ENCODE data around the gene PAK3. TPM values are rescaled to one million over a fixed set of nuclear protein-coding genes. Genes with fewer than 3 reads are reported as not detected.

Gene PAK3
- total RNA-seq, 1 donor from 2014 or later, result 13.7 TPM

GRCh38 chrX:111181951-111182350, 86.0 kb downstream of the PAK3 start:
- Histone ChIP-seq H3K27ac (ENCODE audit: low read depth, low read length) (no peak overlapping the region), H3K4me3 (ENCODE audit: insufficient read depth, low read depth, low read length) (no peak overlapping the region), H2AFZ (ENCODE audit: low read depth, low read length) (no peak overlapping the region), H3K4me2 (ENCODE audit: low read length) (no peak overlapping the region), H3K9me3 (ENCODE audit: insufficient read depth, low read depth, low read length) (no peaks in the 10 kb centered on the region), H3K27me3 (ENCODE audit: insufficient read depth, low read length) (no peaks in the 10 kb centered on the region), H3K4me1 (ENCODE audit: insufficient read depth, low read length) (no peaks in the 10 kb centered on the region), H3K36me3 (ENCODE audit: insufficient read depth, low read length) (no peaks in the 10 kb centered on the region), H3K9ac (ENCODE audit: low read length) (no peak overlapping the region), H4K20me1 (ENCODE audit: insufficient read depth, low read length) (no peaks in the 10 kb centered on the region), H3K79me2 (ENCODE audit: insufficient read depth, low read length) (no peaks in the 10 kb centered on the region)
- no peak for TF ChIP-seq CTCF (IDR thresholded peaks at IDR 0.05; ENCODE audit: insufficient read depth, low read depth, low read length)
- no peak for TF ChIP-seq EZH2 (IDR thresholded peaks at IDR 0.05; ENCODE audit: insufficient read depth, low read length)
- Mint-ChIP-seq H3K4me3 (ENCODE audit: unreplicated experiment) (no peak overlapping the region), H3K36me3 (ENCODE audit: low read depth, unreplicated experiment) (no peaks in the 10 kb centered on the region), H3K27ac (ENCODE audit: unreplicated experiment) (no peak overlapping the region), H3K27me3 (ENCODE audit: low read depth, unreplicated experiment) (no peaks in the 10 kb centered on the region), H3K9me3 (ENCODE audit: unreplicated experiment) (no peaks in the 10 kb centered on the region), H3K4me1 (ENCODE audit: low read depth, unreplicated experiment) (peaks cover 3% of the 10 kb centered on the region)
- DNase-seq (ENCODE audit: low read depth) (no peak), FAIRE-seq (no peak)

DNA sequence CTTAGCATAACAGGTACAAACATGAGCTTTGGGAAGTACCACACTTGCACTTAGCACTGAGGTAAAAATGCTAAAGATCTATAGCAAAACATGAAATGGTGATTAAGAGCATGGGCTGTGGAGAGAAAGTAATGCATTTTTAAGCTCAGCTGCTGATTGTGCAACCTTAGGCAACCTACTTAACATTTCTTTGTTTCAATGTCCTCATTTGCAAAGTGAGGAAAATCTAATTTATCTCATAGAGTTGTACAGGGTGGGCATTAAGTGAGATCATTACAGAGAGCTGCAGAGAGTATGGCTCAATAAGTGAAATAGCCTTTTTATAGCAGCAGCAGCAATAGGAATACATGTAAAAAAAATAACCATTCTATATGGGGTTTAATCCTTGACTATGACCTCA, 87.0 kb downstream of the PAK3 start:
- H3K27ac Mint-ChIP-seq (ENCODE audit: unreplicated experiment), result no peak overlapping the region
- peaks cover 2% of the 10 kb centered on the region for H3K4me1 Mint-ChIP-seq (ENCODE audit: low read depth, unreplicated experiment)
- no peaks in the 10 kb centered on the region for H3K79me2 ChIP-seq (ENCODE audit: insufficient read depth, low read length)
- H3K4me2 ChIP-seq (ENCODE audit: low read length), result no peak overlapping the region
- no peak overlapping the region for H3K4me3 Mint-ChIP-seq (ENCODE audit: unreplicated experiment)
- TF ChIP-seq CTCF (IDR thresholded peaks at IDR 0.05; ENCODE audit: insufficient read depth, low read depth, low read length), result no peak
- TF ChIP-seq EZH2 (IDR thresholded peaks at IDR 0.05; ENCODE audit: insufficient read depth, low read length), result no peak
- no peaks in the 10 kb centered on the region for H3K36me3 ChIP-seq (ENCODE audit: insufficient read depth, low read length)
- FAIRE-seq (peak; percentile 55), DNase-seq (ENCODE audit: low read depth) (no peak)
- H3K9ac ChIP-seq (ENCODE audit: low read length), result no peak overlapping the region
- H3K4me3 ChIP-seq (ENCODE audit: insufficient read depth, low read depth, low read length), result no peak overlapping the region
- no peak overlapping the region for H3K27ac ChIP-seq (ENCODE audit: low read depth, low read length)
- no peaks in the 10 kb centered on the region for H3K36me3 Mint-ChIP-seq (ENCODE audit: low read depth, unreplicated experiment)
- H3K9me3 ChIP-seq (ENCODE audit: insufficient read depth, low read depth, low read length), result no peaks in the 10 kb centered on the region
- H3K4me1 ChIP-seq (ENCODE audit: insufficient read depth, low read length), result no peaks in the 10 kb centered on the region
- H4K20me1 ChIP-seq (ENCODE audit: insufficient read depth, low read length), result no peaks in the 10 kb centered on the region
- H2AFZ ChIP-seq (ENCODE audit: low read depth, low read length), result no peak overlapping the region
- H3K9me3 Mint-ChIP-seq (ENCODE audit: unreplicated experiment), result no peaks in the 10 kb centered on the region
- H3K27me3 ChIP-seq (ENCODE audit: insufficient read depth, low read length), result no peaks in the 10 kb centered on the region
- H3K27me3 Mint-ChIP-seq (ENCODE audit: low read depth, unreplicated experiment), result no peaks in the 10 kb centered on the region

- Histone ChIP-seq H3K4me3 (ENCODE audit: insufficient read depth, low read depth, low read length) (no peak overlapping the region), H3K4me2 (ENCODE audit: low read length) (no peak overlapping the region), H3K36me3 (ENCODE audit: insufficient read depth, low read length) (no peaks in the 10 kb centered on the region), H3K9me3 (ENCODE audit: insufficient read depth, low read depth, low read length) (no peaks in the 10 kb centered on the region), H2AFZ (ENCODE audit: low read depth, low read length) (no peak overlapping the region), H4K20me1 (ENCODE audit: insufficient read depth, low read length) (no peaks in the 10 kb centered on the region), H3K79me2 (ENCODE audit: insufficient read depth, low read length) (no peaks in the 10 kb centered on the region), H3K4me1 (ENCODE audit: insufficient read depth, low read length) (no peaks in the 10 kb centered on the region), H3K9ac (ENCODE audit: low read length) (no peak overlapping the region), H3K27me3 (ENCODE audit: insufficient read depth, low read length) (no peaks in the 10 kb centered on the region), H3K27ac (ENCODE audit: low read depth, low read length) (no peak overlapping the region)
- Mint-ChIP-seq H3K9me3 (ENCODE audit: unreplicated experiment) (no peaks in the 10 kb centered on the region), H3K4me3 (ENCODE audit: unreplicated experiment) (no peak overlapping the region), H3K4me1 (ENCODE audit: low read depth, unreplicated experiment) (no peaks in the 10 kb centered on the region), H3K27ac (ENCODE audit: unreplicated experiment) (no peak overlapping the region), H3K27me3 (ENCODE audit: low read depth, unreplicated experiment) (no peaks in the 10 kb centered on the region), H3K36me3 (ENCODE audit: low read depth, unreplicated experiment) (no peaks in the 10 kb centered on the region)
- TF ChIP-seq CTCF (IDR thresholded peaks at IDR 0.05; ENCODE audit: insufficient read depth, low read depth, low read length) (no peak), EZH2 (IDR thresholded peaks at IDR 0.05; ENCODE audit: insufficient read depth, low read length) (no peak)
- DNase-seq (ENCODE audit: low read depth) (no peak), FAIRE-seq (no peak)
Observed at GRCh38 chrX:111191598-111191997, 95.6 kb downstream of the PAK3 start.

Data from astrocyte (in vitro differentiated cells and primary cell).